WTC11 (cell line): ENCODE data around the gene PRTN3.

Experiments used
- ATF1 ChIP-seq: sonication (generic); formaldehyde crosslinking; IDR thresholded peaks from 2 replicates; pipeline ENCODE4 v1.8.1; 2023; ENCODE audit warnings: mild to moderate bottlenecking, moderate library complexity, missing genetic modification reagents
- TCF7 ChIP-seq: sonication (generic); formaldehyde crosslinking; IDR thresholded peaks from 2 replicates; pipeline ENCODE4 v1.8.0; 2022; ENCODE audit warnings: mild to moderate bottlenecking, low read depth, missing genetic modification reagents, moderate library complexity
- ZNF121 ChIP-seq: sonication (generic); formaldehyde crosslinking; IDR thresholded peaks from 2 replicates; pipeline ENCODE4 v1.8.0; 2023; ENCODE audit warnings: missing genetic modification reagents
- TF ChIP-seq, protein P1 (sequence below): fragments of 200-600 bp; IDR thresholded peaks from 2 replicates; pipeline ENCODE4 v1.8.0; 2022; ENCODE audit warnings: antibody characterized with exemption
- TF ChIP-seq, protein P2 (sequence below): sonication (generic); formaldehyde crosslinking; IDR thresholded peaks from 2 replicates; pipeline ENCODE4 v1.8.0; 2023; ENCODE audit warnings: mild to moderate bottlenecking, missing genetic modification reagents

DNA sequence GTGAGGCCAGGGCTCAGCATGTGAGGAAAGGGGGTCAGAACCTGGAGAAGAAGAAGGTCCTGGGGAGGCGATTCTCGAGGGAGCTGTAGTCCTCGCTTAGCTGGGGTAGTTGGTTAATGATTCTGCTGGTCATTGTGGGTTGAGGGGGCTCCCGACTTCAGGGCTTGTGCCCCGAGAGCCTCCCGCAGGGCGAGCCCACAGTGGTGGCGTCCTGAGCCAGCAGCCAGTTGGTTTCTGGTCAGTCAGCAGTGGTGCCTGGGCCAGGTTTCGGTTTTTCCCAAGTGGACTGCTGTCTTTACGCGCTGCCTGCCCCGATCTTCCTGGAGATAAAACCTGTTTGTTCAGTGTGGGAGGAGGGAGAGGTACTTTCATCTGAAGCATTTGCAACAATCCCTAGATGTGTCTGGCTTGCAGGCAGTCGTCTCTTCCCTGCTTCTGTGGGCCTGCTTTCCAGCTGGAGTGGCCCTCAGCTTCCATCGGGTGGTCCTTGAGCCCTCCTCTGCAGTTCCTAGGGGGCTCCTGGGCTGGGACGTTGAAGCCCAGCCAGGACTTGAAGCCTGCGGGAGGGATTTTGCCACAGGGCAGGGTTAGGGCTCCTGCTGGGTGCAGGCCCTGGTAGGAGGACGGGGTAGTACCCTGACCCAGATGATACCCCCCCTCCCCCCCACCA is 40.3 kb upstream of the PRTN3 start:
- TF ChIP-seq, protein P1, sequence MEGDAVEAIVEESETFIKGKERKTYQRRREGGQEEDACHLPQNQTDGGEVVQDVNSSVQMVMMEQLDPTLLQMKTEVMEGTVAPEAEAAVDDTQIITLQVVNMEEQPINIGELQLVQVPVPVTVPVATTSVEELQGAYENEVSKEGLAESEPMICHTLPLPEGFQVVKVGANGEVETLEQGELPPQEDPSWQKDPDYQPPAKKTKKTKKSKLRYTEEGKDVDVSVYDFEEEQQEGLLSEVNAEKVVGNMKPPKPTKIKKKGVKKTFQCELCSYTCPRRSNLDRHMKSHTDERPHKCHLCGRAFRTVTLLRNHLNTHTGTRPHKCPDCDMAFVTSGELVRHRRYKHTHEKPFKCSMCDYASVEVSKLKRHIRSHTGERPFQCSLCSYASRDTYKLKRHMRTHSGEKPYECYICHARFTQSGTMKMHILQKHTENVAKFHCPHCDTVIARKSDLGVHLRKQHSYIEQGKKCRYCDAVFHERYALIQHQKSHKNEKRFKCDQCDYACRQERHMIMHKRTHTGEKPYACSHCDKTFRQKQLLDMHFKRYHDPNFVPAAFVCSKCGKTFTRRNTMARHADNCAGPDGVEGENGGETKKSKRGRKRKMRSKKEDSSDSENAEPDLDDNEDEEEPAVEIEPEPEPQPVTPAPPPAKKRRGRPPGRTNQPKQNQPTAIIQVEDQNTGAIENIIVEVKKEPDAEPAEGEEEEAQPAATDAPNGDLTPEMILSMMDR: no peak
- TF ChIP-seq ATF1 (CRISPR knock-in tag) (no peak), TCF7 (CRISPR knock-in tag) (no peak), ZNF121 (CRISPR knock-in tag) (no peak)
- TF ChIP-seq, protein P2, sequence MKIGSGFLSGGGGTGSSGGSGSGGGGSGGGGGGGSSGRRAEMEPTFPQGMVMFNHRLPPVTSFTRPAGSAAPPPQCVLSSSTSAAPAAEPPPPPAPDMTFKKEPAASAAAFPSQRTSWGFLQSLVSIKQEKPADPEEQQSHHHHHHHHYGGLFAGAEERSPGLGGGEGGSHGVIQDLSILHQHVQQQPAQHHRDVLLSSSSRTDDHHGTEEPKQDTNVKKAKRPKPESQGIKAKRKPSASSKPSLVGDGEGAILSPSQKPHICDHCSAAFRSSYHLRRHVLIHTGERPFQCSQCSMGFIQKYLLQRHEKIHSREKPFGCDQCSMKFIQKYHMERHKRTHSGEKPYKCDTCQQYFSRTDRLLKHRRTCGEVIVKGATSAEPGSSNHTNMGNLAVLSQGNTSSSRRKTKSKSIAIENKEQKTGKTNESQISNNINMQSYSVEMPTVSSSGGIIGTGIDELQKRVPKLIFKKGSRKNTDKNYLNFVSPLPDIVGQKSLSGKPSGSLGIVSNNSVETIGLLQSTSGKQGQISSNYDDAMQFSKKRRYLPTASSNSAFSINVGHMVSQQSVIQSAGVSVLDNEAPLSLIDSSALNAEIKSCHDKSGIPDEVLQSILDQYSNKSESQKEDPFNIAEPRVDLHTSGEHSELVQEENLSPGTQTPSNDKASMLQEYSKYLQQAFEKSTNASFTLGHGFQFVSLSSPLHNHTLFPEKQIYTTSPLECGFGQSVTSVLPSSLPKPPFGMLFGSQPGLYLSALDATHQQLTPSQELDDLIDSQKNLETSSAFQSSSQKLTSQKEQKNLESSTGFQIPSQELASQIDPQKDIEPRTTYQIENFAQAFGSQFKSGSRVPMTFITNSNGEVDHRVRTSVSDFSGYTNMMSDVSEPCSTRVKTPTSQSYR: no peak
